Gastrocnemius medialis (tissue), 4 donors: Measurements from ENCODE around the gene TRIM16. TPM values are rescaled to one million over a fixed set of nuclear protein-coding genes. Genes with fewer than 3 reads are reported as not detected.
"Not testable (repeated sequence)": the region's sequence is repeated elsewhere in the genome, so short reads cannot be mapped to it uniquely, and the experiment has no call there.

ENCODE experiments used
- ATAC-seq, 2 donors: fragments of 150-250 bp; one replicate each; pipeline ENCODE4 v1.9.1; 2016
- DNase-seq, 2 donors: peaks; one replicate each; pipeline ENCODE4 v3.0.0-alpha.2; 2019
- H3K27ac ChIP-seq, 4 donors: fragments of 200-600 bp; sonication (generic); 1 replicate in 1 of 4; 2 replicates in 3 of 4; pipeline ENCODE4 v1.5.1; 2016 to 2018; ENCODE audit warnings: mild to moderate bottlenecking in 2 of 4, moderate library complexity in 1 of 4
- H3K27me3 ChIP-seq, 3 donors: fragments of 200-600 bp; sonication (generic) in 2 of 3; 1 replicate in 1 of 3; 2 replicates in 2 of 3; pipeline versions ENCODE4 v1.5.1 to v1.6.0; 2016 to 2019; ENCODE audit warnings: mild to moderate bottlenecking in 1 of 3, moderate library complexity in 1 of 3
- H3K36me3 ChIP-seq, 2 donors: fragments of 200-600 bp; sonication (generic) in 1 of 2; one replicate each; pipeline ENCODE4 v1.5.1; 2017 to 2018
- H3K4me1 ChIP-seq, 2 donors: fragments of 200-600 bp; sonication (generic) in 1 of 2; one replicate each; pipeline ENCODE4 v1.5.1; 2016 to 2017; ENCODE audit warnings: mild to moderate bottlenecking in 2 of 2
- H3K4me3 ChIP-seq, 4 donors: fragments of 200-600 bp; sonication (generic) in 3 of 4; 1 replicate in 1 of 4; 2 replicates in 3 of 4; pipeline ENCODE4 v1.5.1; 2016 to 2019; ENCODE audit warnings: mild to moderate bottlenecking in 2 of 4
- H3K9me3 ChIP-seq, 3 donors: fragments of 200-600 bp; sonication (generic) in 2 of 3; 1 replicate in 1 of 3; 2 replicates in 2 of 3; pipeline ENCODE4 v1.5.1; 2016 to 2019
- in situ Hi-C, 4 donors: fragments of 200-750 bp; cut with MboI; loops; one replicate each; pipeline versions ENCODE4 v1.15.0 to v1.8.0; 2017; ENCODE audit warnings: low sequenced_read_pairs in 4 of 4
- intact Hi-C: fragments of 100-400 bp; cut with DNase I; formaldehyde crosslinking; loops from one replicate; pipeline ENCODE4 v1.15.1; 2023; ENCODE audit warnings: low total_unique reads
- total RNA-seq, 4 donors: library from RNA; depleted of rRNA; stranded (reverse); fragments of >200 nt; gene quantifications; one replicate each; pipeline versions ENCODE4 v1.1.0 to v1.2.3, GENCODE V29; 2016

Gene TRIM16
- total RNA-seq, 4 donors from 2014 or later: 14.0 to 33.0 (median 21.2) TPM

DNA sequence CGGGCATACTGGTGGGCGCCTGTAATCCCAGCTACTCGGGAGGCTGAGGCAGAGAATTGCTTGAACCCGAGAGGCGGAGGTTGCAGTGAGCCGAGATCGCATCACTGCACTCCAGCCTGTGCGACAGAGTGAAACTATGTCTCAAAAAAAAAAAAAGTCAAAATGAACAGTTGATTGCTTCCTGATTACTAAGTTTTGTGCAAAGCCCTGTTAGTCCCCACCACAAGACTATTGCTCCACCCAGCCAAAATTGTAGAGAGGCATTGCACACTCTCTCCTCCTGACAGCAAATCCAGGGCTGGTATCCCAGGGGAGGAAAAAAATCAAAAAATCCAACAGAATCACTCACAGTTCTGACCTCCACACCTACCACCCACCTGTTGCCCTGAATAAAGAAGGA is 91.2 kb downstream of the TRIM16 start:
- H3K36me3 ChIP-seq, intact Hi-C loops, H3K27me3 ChIP-seq, ATAC-seq, H3K9me3 ChIP-seq, DNase-seq, H3K27ac ChIP-seq, H3K4me1 ChIP-seq, H3K4me3 ChIP-seq, in situ Hi-C loops: not testable (repeated sequence)

DNA sequence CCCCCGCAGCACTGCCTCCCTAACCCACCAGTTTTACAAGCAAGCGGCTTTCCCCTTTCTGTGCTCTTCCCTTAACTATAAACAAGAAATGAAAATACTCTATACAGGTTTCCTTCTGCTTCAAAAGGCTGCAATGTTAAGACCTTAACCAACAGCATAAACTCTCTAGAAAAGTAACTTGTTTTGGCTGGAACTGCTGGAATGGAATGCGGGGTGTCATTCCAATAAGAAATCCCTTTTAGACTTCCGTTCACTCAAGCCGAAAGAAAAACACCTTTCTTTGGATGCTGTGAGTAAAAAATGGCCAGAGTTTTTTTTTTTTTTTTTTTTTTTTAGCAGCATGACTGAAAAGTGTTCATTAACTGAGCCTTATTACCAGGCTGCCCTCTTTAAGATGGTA is 92.1 kb downstream of the TRIM16 start:
- DNase-seq, H3K4me3 ChIP-seq, in situ Hi-C loops, H3K4me1 ChIP-seq, intact Hi-C loops, H3K27ac ChIP-seq, ATAC-seq, H3K36me3 ChIP-seq, H3K9me3 ChIP-seq, H3K27me3 ChIP-seq: not testable (repeated sequence)

DNA sequence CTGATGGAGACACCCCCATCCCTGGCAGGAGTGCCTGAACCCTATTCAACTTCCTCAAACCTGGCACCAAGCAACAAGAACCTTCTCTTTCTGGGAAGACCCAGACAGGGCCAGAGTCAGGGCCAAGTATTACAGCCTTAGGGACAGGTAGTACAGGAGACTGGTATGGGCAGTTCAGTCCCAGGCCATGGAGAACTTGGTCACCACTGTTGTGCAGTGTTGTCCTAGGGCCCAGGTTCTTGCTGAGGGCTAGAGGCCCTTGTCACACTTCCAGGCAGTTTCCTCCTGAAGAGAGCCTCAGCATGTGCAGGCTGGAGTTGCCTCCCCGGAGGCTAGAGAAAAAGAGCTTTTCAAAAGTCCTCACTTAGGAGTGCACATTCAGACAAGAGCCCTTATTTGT is 93.3 kb downstream of the TRIM16 start:
- DNase-seq, H3K4me1 ChIP-seq, H3K4me3 ChIP-seq, H3K27ac ChIP-seq, H3K9me3 ChIP-seq, ATAC-seq, in situ Hi-C loops, intact Hi-C loops, H3K27me3 ChIP-seq, H3K36me3 ChIP-seq: not testable (repeated sequence)

DNA sequence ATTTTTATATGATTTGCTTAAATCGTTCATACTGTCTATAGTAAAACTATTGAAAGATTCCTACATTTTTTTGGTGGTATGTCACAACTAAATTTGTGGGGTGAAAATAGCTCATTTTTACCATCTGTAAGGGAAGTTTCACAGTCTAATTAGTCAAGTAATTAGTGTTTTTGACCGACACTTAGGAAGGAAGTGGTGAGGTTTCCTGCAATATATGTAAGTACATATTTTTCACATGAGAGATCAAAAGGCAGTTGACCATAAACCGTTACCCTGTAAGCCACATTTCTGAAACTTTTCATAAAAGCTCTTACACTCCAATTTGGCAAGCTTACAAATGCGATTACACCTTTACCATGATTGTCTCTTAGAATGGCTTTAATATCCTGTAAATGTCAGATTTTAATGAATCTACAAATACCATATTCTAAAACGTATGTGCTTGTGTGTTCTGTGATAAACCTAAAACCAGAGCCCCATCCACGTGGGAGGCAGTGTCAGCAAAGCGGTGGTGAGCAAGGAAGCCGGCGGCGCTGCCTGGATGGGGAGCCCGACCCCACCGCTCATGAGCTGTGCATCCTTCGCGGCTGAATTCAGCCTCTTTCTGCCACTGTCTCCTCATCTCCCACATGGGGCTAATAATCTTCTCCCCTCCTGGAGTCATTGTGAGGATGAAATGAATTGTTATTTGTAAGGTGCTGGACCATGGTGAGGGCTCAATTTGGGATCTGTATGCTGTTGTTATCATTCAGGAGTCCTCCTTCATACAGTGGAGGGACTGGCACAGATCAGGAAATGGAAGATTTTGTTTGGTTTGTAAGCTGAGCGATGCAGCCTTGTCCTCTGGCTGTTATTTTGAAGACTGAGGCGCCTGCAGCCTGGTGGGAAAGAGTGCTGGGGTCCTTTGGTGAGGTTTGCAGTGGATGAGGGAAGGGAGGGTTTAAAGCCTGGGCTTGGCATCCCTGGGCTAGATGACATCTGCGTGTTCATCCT is 94.3 kb downstream of the TRIM16 start:
- H3K27ac ChIP-seq, H3K4me3 ChIP-seq, H3K4me1 ChIP-seq, H3K27me3 ChIP-seq, H3K9me3 ChIP-seq, DNase-seq, ATAC-seq, in situ Hi-C loops, H3K36me3 ChIP-seq, intact Hi-C loops: not testable (repeated sequence)

DNA sequence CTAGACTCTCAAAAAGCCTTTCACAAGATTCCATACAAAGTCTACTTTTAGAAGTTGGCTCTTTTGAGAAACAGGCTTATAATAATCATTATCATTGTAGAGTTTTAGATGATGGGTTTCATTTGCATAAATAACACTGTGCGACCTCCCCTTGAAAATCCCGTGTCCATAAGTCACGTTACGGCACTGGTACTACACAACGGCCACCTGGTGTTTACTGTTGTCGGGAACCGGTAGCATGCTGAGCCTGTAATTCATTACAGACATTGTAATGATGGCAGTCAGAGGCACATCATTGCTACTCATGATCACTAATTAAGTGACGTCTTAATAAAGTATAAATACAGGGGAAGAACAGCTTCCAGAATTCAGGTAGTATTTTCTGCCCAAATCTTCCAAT is 96.1 kb downstream of the TRIM16 start:
- in situ Hi-C loops, H3K9me3 ChIP-seq, intact Hi-C loops, H3K36me3 ChIP-seq, H3K27ac ChIP-seq, H3K4me3 ChIP-seq, H3K4me1 ChIP-seq, DNase-seq, H3K27me3 ChIP-seq, ATAC-seq: not testable (repeated sequence)

DNA sequence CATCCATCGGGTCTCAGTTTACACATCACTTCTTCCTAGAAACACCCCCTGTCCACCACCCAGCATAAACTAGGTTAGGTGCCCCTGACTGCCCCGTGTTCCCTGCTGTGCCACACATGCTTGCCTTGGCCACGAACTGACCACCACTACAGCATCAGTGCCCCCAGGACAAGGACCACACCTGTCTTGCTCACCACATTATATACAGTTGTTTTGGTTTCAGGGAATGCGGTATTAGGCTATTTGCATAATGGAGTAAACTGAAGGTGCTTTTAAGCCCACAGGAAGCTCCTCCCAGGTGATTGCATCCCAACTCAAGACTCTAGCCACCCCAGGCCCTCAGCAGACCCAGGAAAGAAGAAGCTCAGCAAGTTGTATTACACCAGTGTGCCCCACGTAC is 100.8 kb downstream of the TRIM16 start:
- H3K9me3 ChIP-seq, ATAC-seq, in situ Hi-C loops, DNase-seq, H3K27me3 ChIP-seq, H3K36me3 ChIP-seq, intact Hi-C loops, H3K4me1 ChIP-seq, H3K27ac ChIP-seq, H3K4me3 ChIP-seq: not testable (repeated sequence)

DNA sequence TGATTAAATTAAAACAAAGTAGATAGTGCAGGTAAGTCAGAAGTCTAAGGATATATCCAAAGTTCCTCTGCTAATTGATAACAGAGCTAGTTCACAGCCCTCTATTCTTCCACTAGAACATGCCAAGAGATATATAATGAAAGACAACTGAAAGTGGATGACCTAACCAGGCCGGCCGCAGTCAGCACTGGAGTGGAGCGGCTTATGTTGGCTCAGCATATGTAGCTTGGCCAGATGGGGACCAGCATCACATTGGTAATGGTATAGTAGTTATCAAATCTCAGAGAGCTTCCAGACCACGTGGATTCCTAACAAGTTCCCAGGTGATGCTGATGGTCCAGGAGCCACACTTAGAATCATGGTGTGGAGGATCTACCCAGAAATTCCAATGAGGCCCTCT is 102.6 kb downstream of the TRIM16 start:
- DNase-seq, H3K9me3 ChIP-seq, H3K4me1 ChIP-seq, in situ Hi-C loops, ATAC-seq, H3K27ac ChIP-seq, intact Hi-C loops, H3K36me3 ChIP-seq, H3K27me3 ChIP-seq, H3K4me3 ChIP-seq: not testable (repeated sequence)

Other genes with a start within 250 kb of the TRIM16 start
- 1 to 10 TPM in 2 of 4 donors, under 1 TPM in 2; 0.66 to 2.0 (median 1.00) TPM for gene CDRT4, start 216.7 kb downstream of the TRIM16 start, total RNA-seq
- 1 to 10 TPM in 3 of 4 donors, not detected in 1; 1.2 to 4.2 (median 1.7) TPM for gene TVP23C, start 120.8 kb downstream of the TRIM16 start, total RNA-seq
- gene FBXW10B, start 64.6 kb downstream of the TRIM16 start, total RNA-seq: 1 to 10 TPM; 1.1 to 2.7 (median 1.5) TPM
- 10 to 100 TPM in 1 of 4 donors, 1 to 10 TPM in 3; 3.3 to 10.2 (median 6.0) TPM for gene ZNF286A, start 15.4 kb upstream of the TRIM16 start, total RNA-seq
- under 1 TPM in 2 of 4 donors, not detected in 2; 0.13 to 0.25 TPM for gene TBC1D26, start 48.0 kb upstream of the TRIM16 start, total RNA-seq